Thoracic aorta (tissue), 2 donors: ENCODE measurements around the gene MYH15. TPM values are rescaled to one million over a fixed set of nuclear protein-coding genes. Genes with fewer than 3 reads are reported as not detected.

Source experiments
- ATAC-seq: fragments of 150-250 bp; one replicate; pipeline ENCODE4 v1.8.0; 2017; ENCODE audit warnings: low read depth; ENCODE audit not compliant: insufficient number of reproducible peaks, low FRiP score
- DNase-seq: peaks from one replicate; pipeline ENCODE4 v3.0.0-alpha.2; 2020; ENCODE audit warnings: low spot score
- H3K27ac ChIP-seq, 2 donors: fragments of 200-600 bp; sonication (generic); 1 replicate in 1 of 2; 2 replicates in 1 of 2; pipeline ENCODE4 v1.5.1; 2016; ENCODE audit warnings: mild to moderate bottlenecking in 2 of 2, moderate library complexity in 2 of 2
- H3K27me3 ChIP-seq: fragments of 200-600 bp; sonication (generic); replicated peaks from 2 replicates; pipeline ENCODE4 v1.6.0; 2016; ENCODE audit warnings: mild to moderate bottlenecking; ENCODE audit not compliant: insufficient read depth
- H3K36me3 ChIP-seq: fragments of 200-600 bp; sonication (generic); one replicate; pipeline ENCODE4 v1.5.1; 2016
- H3K4me1 ChIP-seq, 2 donors: fragments of 200-600 bp; sonication (generic); 1 replicate in 1 of 2; 2 replicates in 1 of 2; pipeline versions ENCODE4 v1.5.1 to v1.6.0; 2016; ENCODE audit warnings: low read depth in 2 of 2, mild to moderate bottlenecking in 1 of 2; ENCODE audit not compliant: control insufficient read depth in 1 of 2
- H3K4me3 ChIP-seq: fragments of 200-600 bp; sonication (generic); 2 replicates; pipeline ENCODE4 v1.5.1; 2016; ENCODE audit warnings: mild to moderate bottlenecking
- H3K9me3 ChIP-seq: fragments of 200-600 bp; sonication (generic); 2 replicates; pipeline ENCODE4 v1.5.1; 2016
- CTCF ChIP-seq: fragments of 200-600 bp; sonication (generic); IDR thresholded peaks from one replicate; pipeline ENCODE4 v1.5.1; 2019; ENCODE audit warnings: antibody characterized with exemption
- total RNA-seq, 2 donors: library from RNA; depleted of rRNA; stranded (reverse); fragments of >200 nt; gene quantifications; one replicate each; pipeline versions ENCODE4 v1.1.0 to v1.2.3, GENCODE V29; 2016

The MYH15 gene
- total RNA-seq, 2 donors from 2014 or later, result 0.14 TPM; not detected in 1

GRCh38 chr3:108412121-108412750 is 98.2 kb downstream of the MYH15 start:
- ATAC-seq, result no peak
- no peaks in the 10 kb centered on the region for H3K9me3 ChIP-seq

DNA sequence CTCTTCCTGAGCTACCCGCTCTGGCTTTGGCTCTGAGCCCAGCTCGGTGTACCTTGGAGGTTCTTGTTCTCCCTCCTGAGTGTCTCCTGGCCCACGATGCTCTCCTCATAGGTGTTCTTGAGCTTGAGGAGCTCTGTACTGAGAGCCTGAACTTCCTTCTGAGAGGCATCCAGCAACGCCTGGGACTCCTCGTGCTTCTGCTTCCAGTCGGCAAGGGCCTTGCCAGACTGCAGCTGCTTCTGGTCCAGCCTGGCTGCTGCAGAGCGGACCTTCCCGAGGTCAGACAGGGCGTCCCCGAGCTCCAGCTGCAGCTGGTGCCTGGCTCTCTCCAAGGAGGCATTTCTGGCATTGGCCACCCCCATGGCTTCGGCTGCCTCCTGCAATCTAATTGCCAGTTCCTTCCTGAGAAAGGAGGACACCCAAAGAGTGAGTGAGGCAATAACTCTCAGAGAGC is 99.8 kb downstream of the MYH15 start:
- TF ChIP-seq CTCF, result no peak
- H3K4me1 ChIP-seq, result no peaks in the 10 kb centered on the region
- H3K27ac ChIP-seq, result no peak overlapping the region
- H3K36me3 ChIP-seq, result no peaks in the 10 kb centered on the region
- no peak overlapping the region for H3K4me3 ChIP-seq
- H3K9me3 ChIP-seq, result no peaks in the 10 kb centered on the region
- no peak for ATAC-seq
- H3K27me3 ChIP-seq, result no peaks in the 10 kb centered on the region
- no peak for DNase-seq

More at GRCh38 chr3:108412121-108412750, 98.2 kb downstream of the MYH15 start:
- Histone ChIP-seq H3K27me3 (no peaks in the 10 kb centered on the region), H3K4me3 (no peak overlapping the region), H3K4me1 (no peaks in the 10 kb centered on the region), H3K27ac (no peak overlapping the region), H3K36me3 (no peaks in the 10 kb centered on the region)
- TF ChIP-seq CTCF, result no peak
- no peak for DNase-seq

- Histone ChIP-seq H3K4me3 (no peak overlapping the region), H3K4me1 (no peaks in the 10 kb centered on the region), H3K36me3 (no peaks in the 10 kb centered on the region), H3K27ac (no peak overlapping the region), H3K27me3 (no peaks in the 10 kb centered on the region), H3K9me3 (no peaks in the 10 kb centered on the region)
- no peak for ATAC-seq
- TF ChIP-seq CTCF, result no peak
- DNase-seq, result no peak
Observed at GRCh38 chr3:108409800-108410178, 100.6 kb downstream of the MYH15 start.

DNA sequence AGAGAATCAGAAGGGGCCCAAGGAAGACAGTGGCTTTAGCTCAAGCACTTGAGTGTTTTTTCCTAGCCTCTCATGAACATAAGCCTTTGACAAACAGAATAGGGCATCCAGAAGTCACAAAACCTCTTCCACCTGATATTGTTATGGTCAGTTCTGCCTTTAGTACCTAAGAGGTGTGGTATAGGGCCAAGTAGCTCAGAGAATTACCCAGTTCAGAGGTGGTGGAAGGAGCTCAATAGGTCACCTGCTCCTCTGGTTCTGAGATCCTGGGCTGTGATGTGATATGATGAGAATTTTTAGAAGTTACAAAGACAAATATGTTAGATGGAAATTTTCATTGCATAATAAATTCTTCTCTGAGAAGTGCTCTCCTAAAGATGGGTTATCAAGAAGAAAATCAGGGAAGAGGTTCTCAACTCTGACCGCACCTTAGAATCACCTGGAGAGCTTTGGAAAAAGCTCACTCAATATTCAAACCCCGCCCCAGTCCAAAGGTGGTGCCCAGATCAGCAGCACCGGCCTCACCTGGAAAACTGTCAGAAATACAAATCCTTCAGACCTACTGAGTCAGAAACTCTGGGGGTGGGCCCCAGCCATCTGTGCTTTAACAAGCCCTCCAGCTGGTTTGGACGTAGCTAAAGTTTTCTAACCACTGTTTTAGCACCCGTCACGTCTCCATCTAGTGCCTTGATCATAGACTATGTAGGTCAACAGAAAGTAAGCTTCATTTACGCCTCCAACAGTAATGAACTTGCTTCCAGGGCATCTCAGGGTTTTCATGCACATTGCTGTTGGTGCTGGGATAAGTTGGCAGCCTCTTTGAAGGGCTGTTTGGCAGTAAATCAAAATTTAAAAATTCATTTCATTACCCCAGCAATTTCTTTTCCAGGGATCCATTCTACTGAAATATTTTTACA is 101.3 kb downstream of the MYH15 start:
- no peak for TF ChIP-seq CTCF
- Histone ChIP-seq H3K4me3 (no peak overlapping the region), H3K27me3 (no peaks in the 10 kb centered on the region), H3K4me1 (no peaks in the 10 kb centered on the region), H3K9me3 (no peaks in the 10 kb centered on the region), H3K27ac (no peak overlapping the region), H3K36me3 (no peaks in the 10 kb centered on the region)
- DNase-seq (no peak), ATAC-seq (no peak)

GRCh38 chr3:108407886-108408285 is 102.5 kb downstream of the MYH15 start:
- no peak for TF ChIP-seq CTCF
- no peak overlapping the region for H3K27ac ChIP-seq
- H3K4me3 ChIP-seq, result no peak overlapping the region
- no peaks in the 10 kb centered on the region for H3K4me1 ChIP-seq
- no peak for DNase-seq
- H3K27me3 ChIP-seq, result no peaks in the 10 kb centered on the region
- H3K36me3 ChIP-seq, result no peaks in the 10 kb centered on the region
- no peak for ATAC-seq
- no peaks in the 10 kb centered on the region for H3K9me3 ChIP-seq
